ENCODE data around the gene AMN1.
A peak's percentile ranks its signal among the peaks of the same experiment; 100 is the strongest.

AMN1 gene

DNA sequence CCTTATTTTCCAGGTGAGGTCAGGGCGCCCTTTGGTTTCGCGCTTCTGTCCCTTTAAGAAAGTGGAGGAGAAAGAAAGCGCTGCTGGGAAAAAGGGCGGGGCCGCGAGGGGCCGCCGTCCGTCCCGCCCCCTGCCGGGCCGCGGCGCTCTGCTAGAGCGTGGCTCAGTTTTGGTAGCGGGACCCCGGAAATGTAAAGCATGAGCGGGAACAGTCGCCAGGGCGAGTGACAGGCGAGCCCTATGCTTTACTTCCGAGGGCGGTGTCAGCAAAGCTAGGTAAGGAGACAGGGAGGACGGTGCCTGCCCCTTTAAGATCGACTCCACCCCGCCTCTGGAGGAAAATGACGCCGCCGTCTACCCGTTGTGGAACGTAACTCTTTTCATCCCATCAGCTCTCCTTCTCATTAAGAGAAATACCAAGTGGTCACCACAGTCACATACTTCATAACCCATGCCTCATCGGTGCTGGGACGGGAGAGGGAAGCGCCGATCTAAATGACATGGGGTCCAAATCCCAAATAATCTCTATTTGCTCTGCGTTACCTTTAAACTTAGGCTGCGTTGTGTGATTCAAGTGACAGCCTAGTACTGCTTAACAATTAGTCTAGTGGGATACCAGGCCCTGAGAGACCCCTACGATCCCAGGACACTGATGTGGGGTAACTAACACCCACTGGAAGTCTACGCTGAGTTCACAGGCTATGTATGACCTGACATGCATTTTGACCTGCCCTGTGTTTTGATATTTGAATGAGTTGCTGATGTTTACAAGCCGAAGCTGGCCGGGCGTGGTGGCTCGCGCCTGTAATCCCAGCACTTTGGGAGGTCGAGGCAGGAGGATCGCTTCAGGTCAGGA is 69.5 kb downstream of the AMN1 start, which contains the start of gene ETFBKMT:
Gene ETFBKMT (plus strand): TSS at position 602 of the 856 bp plus-strand sequence. CDS start 2,266 bp downstream, outside the sequence.
- H3K4me3 ChIP-seq (replicated peaks; ENCODE audit: low read depth, low read length), result peak within 1 kb of the TSS; percentile 87
- DNase-seq (ENCODE audit: low read depth), result peak; percentile 86
- peak; percentile 6 for TF ChIP-seq CTCF (IDR thresholded peaks at IDR 0.05; ENCODE audit: low read length, missing control alignments)

DNA sequence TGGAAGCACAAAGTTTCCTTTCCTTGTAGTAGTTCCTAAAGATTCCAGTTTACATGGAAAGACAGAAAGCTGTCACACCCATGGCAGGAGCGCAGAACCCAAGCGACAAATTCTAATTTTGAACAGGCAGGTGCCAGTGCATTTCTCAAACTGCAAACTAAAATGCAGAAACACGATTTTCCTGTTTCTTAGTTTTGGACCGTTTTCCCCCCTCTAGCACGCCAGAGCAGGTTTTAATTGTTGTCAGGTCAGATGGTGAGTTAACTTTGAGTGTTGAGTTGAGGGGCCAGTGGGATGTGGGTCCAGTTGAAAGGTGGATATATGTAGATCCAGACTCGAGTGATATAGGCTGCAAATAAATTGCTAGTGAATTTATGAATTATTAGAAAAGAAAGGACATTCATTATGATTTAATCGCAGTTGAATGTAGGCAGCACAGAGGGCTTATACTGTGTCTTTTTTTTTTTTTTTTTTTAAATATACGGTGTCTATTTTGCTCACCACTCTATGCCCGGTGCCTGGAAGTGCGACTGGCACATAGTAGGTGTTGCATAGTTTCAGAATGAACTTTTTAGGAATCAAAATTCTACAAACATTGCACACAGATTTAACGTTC is 70.2 kb downstream of the AMN1 start:
- DNase-seq (ENCODE audit: low read depth), result no peak
- no peak for TF ChIP-seq CTCF (IDR thresholded peaks at IDR 0.05; ENCODE audit: low read length, missing control alignments)
- peak overlapping the region; percentile 87 for H3K4me3 ChIP-seq (replicated peaks; ENCODE audit: low read depth, low read length)

DNA sequence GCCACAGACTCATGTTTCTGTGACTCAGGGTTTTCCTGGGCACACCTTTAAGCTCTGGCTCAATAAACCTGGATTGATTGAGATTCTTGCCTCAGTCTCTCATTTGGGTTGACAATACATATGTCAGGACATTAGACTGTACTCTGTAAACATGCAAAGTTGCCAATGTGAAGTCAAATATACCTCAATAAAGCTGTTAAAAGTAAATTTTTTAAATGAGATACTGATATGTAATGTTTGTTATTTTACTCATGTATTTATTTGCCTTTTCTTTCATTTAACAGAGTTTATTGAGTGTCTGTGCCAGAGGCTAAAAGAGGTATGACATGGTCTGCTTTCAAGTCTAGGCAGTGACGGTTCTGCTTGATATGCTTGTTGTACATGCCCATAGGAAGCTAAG is 73.0 kb downstream of the AMN1 start:
- DNase-seq (ENCODE audit: low read depth), result no peak
- no peak for TF ChIP-seq CTCF (IDR thresholded peaks at IDR 0.05; ENCODE audit: low read length, missing control alignments)
- no peak overlapping the region for H3K4me3 ChIP-seq (replicated peaks; ENCODE audit: low read depth, low read length)

DNA sequence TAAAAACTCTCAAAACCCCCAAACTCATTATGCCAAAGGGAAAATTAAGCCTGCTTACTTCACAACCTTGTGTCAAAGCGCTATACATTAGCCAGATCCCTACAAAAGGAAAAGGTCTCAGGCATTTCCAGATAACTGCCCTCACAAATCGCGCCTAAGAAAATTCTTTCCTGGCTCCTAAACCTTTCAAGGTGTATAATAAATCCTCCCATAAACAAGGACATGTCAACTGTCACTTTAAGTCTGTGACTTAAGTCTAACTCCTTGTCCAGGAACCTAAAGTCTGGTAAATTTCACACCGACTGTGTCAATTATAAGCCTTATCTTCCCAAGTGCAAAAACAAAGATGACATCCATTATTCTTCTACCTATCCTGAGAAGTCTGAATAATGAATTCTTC is 73.6 kb downstream of the AMN1 start:
- no peak for TF ChIP-seq CTCF (IDR thresholded peaks at IDR 0.05; ENCODE audit: low read length, missing control alignments)
- no peak overlapping the region for H3K4me3 ChIP-seq (replicated peaks; ENCODE audit: low read depth, low read length)
- no peak for DNase-seq (ENCODE audit: low read depth)

- peak overlapping the region; percentile 27 for H3K4me3 ChIP-seq (replicated peaks; ENCODE audit: low read depth, low read length)
- DNase-seq (ENCODE audit: low read depth), result peak; percentile 46
- TF ChIP-seq CTCF (IDR thresholded peaks at IDR 0.05; ENCODE audit: low read length, missing control alignments), result no peak
Measured at GRCh38 chr12:31651893-31652521, 76.8 kb downstream of the AMN1 start.

GRCh38 chr12:31650918-31651317 is 77.9 kb downstream of the AMN1 start:
- peak overlapping the region; percentile 27 for H3K4me3 ChIP-seq (replicated peaks; ENCODE audit: low read depth, low read length)
- no peak for TF ChIP-seq CTCF (IDR thresholded peaks at IDR 0.05; ENCODE audit: low read length, missing control alignments)
- DNase-seq (ENCODE audit: low read depth), result peak; percentile 11
